ENCODE data around the gene PPIG. TPM values are rescaled to one million over a fixed set of nuclear protein-coding genes. Genes with fewer than 3 reads are reported as not detected.

The PPIG gene
- total and polyA plus RNA-seq, 9 of the 15 experiments (the other 6 are each of a cell fraction or from before 2014, with no cell fraction given) = 52.5 to 166 (median 124) TPM

DNA sequence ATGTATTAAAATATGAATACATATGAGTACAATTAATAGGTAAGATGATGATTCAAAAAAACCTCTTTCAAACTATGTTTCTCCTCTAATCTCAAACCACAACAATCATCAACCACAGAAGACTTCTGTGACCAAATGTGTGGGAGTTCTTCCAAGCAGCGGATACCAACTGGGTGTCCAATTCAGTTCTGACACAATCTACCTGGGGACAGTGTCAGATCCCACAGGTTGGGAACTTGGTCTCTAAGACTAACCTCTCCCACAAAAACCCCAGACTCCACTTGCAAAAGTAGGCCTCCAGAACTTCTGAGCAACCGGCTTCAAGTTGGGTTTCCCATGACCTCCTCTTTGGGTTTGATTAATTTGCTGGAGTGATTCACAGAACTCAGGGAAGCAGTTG is 37.4 kb upstream of the PPIG start:
- no TSS peak for BruUV-seq (replicated peaks)
- DNase-seq (ENCODE audit: extremely low read depth in 1 of 4, low spot score in 3 of 4) (no peak), ATAC-seq (no peak)

More for the DNA sequence above, 37.4 kb upstream of the PPIG start:
- no peak overlapping the region for H3K4me2 ChIP-seq (ENCODE audit: insufficient read depth, low read length)
- H4K20me1 ChIP-seq (replicated peaks; ENCODE audit: control insufficient read depth, insufficient read depth, low read length) = no peaks in the 10 kb centered on the region
- no peak overlapping the region for H3K27ac ChIP-seq (ENCODE audit: extremely low read depth, low read depth, low read length)
- H3K9me1 ChIP-seq (ENCODE audit: control insufficient read depth, insufficient read depth, low read length) = no peaks in the 10 kb centered on the region
- no peak overlapping the region for H2AFZ ChIP-seq (ENCODE audit: low read depth, low read length)
- no peaks in the 10 kb centered on the region for H3K79me2 ChIP-seq (ENCODE audit: control insufficient read depth, insufficient read depth, low read length)
- H3K4me3 ChIP-seq = no peak overlapping the region
- no peak overlapping the region for H3K9ac ChIP-seq (ENCODE audit: insufficient read depth in 1 of 2, low read depth in 2 of 2, low read length in 2 of 2)
- WGBS (ENCODE audit: insufficient coverage, low coverage, missing lambda C conversion rate) = 57% methylated on average over 2 of the region's 2 CpGs
- peaks cover under 1 to 5% of the 10 kb centered on the region in 2 experiments; a peak in 2 of 5 replicates for H3K4me1 ChIP-seq (replicated peaks in 1 of 2; ENCODE audit: control insufficient read depth in 2 of 2, insufficient read depth in 2 of 2, low read length in 2 of 2)
- in situ Hi-C loops (cut with MboI) (no loop called here), intact Hi-C loops (cut with micrococcal nuclease) (no loop called here)
- peaks cover 77% of the 10 kb centered on the region for H3K36me3 ChIP-seq (ENCODE audit: control insufficient read depth, insufficient read depth, low read length)
- no peaks in the 10 kb centered on the region for H3K9me3 ChIP-seq (replicated peaks; ENCODE audit: control insufficient read depth, insufficient read depth, low read depth, low read length)
- POLR2A ChIA-PET = no interaction called here
- TF ChIP-seq ZNF143 (CRISPR knock-in tag; IDR thresholded peaks at IDR 0.05) (no peak), NCOA1 (IDR thresholded peaks at IDR 0.05; ENCODE audit: low read depth) (no peak), NFXL1 (CRISPR knock-in tag; IDR thresholded peaks at IDR 0.05) (no peak), GTF2F1 (IDR thresholded peaks at IDR 0.05; ENCODE audit: low read depth, low read length) (no peak), MBD2 (IDR thresholded peaks at IDR 0.05; ENCODE audit: borderline replicate concordance, low read depth) (no peak), MED1 (CRISPR knock-in tag; IDR thresholded peaks at IDR 0.05; ENCODE audit: borderline replicate concordance) (no peak), KAT8 (IDR thresholded peaks at IDR 0.05; ENCODE audit: low read depth) (no peak)
- TF ChIP-seq, protein P1, sequence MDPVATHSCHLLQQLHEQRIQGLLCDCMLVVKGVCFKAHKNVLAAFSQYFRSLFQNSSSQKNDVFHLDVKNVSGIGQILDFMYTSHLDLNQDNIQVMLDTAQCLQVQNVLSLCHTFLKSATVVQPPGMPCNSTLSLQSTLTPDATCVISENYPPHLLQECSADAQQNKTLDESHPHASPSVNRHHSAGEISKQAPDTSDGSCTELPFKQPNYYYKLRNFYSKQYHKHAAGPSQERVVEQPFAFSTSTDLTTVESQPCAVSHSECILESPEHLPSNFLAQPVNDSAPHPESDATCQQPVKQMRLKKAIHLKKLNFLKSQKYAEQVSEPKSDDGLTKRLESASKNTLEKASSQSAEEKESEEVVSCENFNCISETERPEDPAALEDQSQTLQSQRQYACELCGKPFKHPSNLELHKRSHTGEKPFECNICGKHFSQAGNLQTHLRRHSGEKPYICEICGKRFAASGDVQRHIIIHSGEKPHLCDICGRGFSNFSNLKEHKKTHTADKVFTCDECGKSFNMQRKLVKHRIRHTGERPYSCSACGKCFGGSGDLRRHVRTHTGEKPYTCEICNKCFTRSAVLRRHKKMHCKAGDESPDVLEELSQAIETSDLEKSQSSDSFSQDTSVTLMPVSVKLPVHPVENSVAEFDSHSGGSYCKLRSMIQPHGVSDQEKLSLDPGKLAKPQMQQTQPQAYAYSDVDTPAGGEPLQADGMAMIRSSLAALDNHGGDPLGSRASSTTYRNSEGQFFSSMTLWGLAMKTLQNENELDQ (CRISPR knock-in tag; IDR thresholded peaks at IDR 0.05; ENCODE audit: borderline replicate concordance) = no peak
- TF ChIP-seq, protein P2, sequence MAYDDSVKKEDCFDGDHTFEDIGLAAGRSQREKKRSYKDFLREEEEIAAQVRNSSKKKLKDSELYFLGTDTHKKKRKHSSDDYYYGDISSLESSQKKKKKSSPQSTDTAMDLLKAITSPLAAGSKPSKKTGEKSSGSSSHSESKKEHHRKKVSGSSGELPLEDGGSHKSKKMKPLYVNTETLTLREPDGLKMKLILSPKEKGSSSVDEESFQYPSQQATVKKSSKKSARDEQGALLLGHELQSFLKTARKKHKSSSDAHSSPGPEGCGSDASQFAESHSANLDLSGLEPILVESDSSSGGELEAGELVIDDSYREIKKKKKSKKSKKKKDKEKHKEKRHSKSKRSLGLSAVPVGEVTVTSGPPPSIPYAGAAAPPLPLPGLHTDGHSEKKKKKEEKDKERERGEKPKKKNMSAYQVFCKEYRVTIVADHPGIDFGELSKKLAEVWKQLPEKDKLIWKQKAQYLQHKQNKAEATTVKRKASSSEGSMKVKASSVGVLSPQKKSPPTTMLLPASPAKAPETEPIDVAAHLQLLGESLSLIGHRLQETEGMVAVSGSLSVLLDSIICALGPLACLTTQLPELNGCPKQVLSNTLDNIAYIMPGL (CRISPR knock-in tag; IDR thresholded peaks at IDR 0.05) = no peak
- TF ChIP-seq, protein P3, sequence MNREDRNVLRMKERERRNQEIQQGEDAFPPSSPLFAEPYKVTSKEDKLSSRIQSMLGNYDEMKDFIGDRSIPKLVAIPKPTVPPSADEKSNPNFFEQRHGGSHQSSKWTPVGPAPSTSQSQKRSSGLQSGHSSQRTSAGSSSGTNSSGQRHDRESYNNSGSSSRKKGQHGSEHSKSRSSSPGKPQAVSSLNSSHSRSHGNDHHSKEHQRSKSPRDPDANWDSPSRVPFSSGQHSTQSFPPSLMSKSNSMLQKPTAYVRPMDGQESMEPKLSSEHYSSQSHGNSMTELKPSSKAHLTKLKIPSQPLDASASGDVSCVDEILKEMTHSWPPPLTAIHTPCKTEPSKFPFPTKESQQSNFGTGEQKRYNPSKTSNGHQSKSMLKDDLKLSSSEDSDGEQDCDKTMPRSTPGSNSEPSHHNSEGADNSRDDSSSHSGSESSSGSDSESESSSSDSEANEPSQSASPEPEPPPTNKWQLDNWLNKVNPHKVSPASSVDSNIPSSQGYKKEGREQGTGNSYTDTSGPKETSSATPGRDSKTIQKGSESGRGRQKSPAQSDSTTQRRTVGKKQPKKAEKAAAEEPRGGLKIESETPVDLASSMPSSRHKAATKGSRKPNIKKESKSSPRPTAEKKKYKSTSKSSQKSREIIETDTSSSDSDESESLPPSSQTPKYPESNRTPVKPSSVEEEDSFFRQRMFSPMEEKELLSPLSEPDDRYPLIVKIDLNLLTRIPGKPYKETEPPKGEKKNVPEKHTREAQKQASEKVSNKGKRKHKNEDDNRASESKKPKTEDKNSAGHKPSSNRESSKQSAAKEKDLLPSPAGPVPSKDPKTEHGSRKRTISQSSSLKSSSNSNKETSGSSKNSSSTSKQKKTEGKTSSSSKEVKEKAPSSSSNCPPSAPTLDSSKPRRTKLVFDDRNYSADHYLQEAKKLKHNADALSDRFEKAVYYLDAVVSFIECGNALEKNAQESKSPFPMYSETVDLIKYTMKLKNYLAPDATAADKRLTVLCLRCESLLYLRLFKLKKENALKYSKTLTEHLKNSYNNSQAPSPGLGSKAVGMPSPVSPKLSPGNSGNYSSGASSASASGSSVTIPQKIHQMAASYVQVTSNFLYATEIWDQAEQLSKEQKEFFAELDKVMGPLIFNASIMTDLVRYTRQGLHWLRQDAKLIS (CRISPR knock-in tag; IDR thresholded peaks at IDR 0.05) = no peak
- H3K27me3 ChIP-seq (ENCODE audit: control insufficient read depth in 2 of 2, insufficient read depth in 2 of 2, low read length in 2 of 2) = no peaks in the 10 kb centered on the region
- no peak for FAIRE-seq
- CTCF ChIA-PET (ENCODE audit: low intra/inter-chr PET ratio) = no interaction called here
